H9 (cell line): Measurements from ENCODE around the gene TM9SF4. TPM values are rescaled to one million over a fixed set of nuclear protein-coding genes. Genes with fewer than 3 reads are reported as not detected.

Experiments used
- DNase-seq: peaks from one replicate; pipeline ENCODE4 v3.0.0-alpha.2; 2017
- H2AFZ ChIP-seq: one replicate; pipeline ENCODE4 v1.6.1; 2013; ENCODE audit warnings: mild to moderate bottlenecking, low read length, control low read depth, moderate library complexity
- H2AK5ac ChIP-seq: 2 replicates; pipeline ENCODE4 v1.6.1; 2013; ENCODE audit warnings: low read length, control low read depth, mixed read lengths; ENCODE audit not compliant: insufficient read length
- H2BK120ac ChIP-seq: one replicate; pipeline ENCODE4 v1.6.1; 2013; ENCODE audit warnings: low read depth, mild to moderate bottlenecking, low read length, control low read depth, inconsistent platforms; ENCODE audit not compliant: poor library complexity, severe bottlenecking
- H2BK12ac ChIP-seq: 2 replicates; pipeline ENCODE4 v1.6.1; 2013; ENCODE audit warnings: low read length, control low read depth, mixed read lengths, low read depth; ENCODE audit not compliant: insufficient read length
- H2BK15ac ChIP-seq: 2 replicates; pipeline ENCODE4 v1.6.1; 2013; ENCODE audit warnings: low read depth, low read length, control low read depth
- H2BK20ac ChIP-seq: one replicate; pipeline ENCODE4 v1.6.1; 2013; ENCODE audit warnings: low read depth, mild to moderate bottlenecking, low read length, control low read depth, inconsistent platforms; ENCODE audit not compliant: poor library complexity, severe bottlenecking
- H2BK5ac ChIP-seq: 2 replicates; pipeline ENCODE4 v1.6.1; 2013; ENCODE audit warnings: low read length, control low read depth, mixed read lengths; ENCODE audit not compliant: insufficient read length
- H3K14ac ChIP-seq: 2 replicates; pipeline ENCODE4 v1.6.1; 2013; ENCODE audit warnings: low read length, control low read depth; ENCODE audit not compliant: insufficient read depth
- H3K18ac ChIP-seq: 2 replicates; pipeline ENCODE4 v1.6.1; 2013; ENCODE audit warnings: low read depth, mild to moderate bottlenecking, mixed read lengths, low read length, control low read depth; ENCODE audit not compliant: insufficient read length
- H3K23ac ChIP-seq: 2 replicates; pipeline ENCODE4 v1.6.1; 2013; ENCODE audit warnings: low read length, control low read depth, mixed read lengths, low read depth; ENCODE audit not compliant: insufficient read length
- H3K23me2 ChIP-seq: 2 replicates; pipeline ENCODE4 v1.6.1; 2013; ENCODE audit warnings: low read depth, mild to moderate bottlenecking, mixed read lengths, low read length, control low read depth; ENCODE audit not compliant: insufficient read length, poor library complexity, severe bottlenecking
- H3K27ac ChIP-seq: 2 replicates; pipeline ENCODE4 v1.5.1; 2013; ENCODE audit warnings: low read length, control low read depth, mixed read lengths, low read depth; ENCODE audit not compliant: insufficient read length
- H3K27me3 ChIP-seq: 2 replicates; pipeline ENCODE4 v1.6.1; 2013; ENCODE audit warnings: low read length, control low read depth, inconsistent platforms; ENCODE audit not compliant: insufficient read depth
- H3K4ac ChIP-seq: 2 replicates; pipeline ENCODE4 v1.6.1; 2013; ENCODE audit warnings: low read depth, mild to moderate bottlenecking, control low read depth, inconsistent platforms, low read length, moderate library complexity
- H3K4me1 ChIP-seq: 2 replicates; pipeline ENCODE4 v1.6.1; 2013; ENCODE audit warnings: low read length, control low read depth, inconsistent platforms; ENCODE audit not compliant: insufficient read depth
- H3K4me2 ChIP-seq: 2 replicates; pipeline ENCODE4 v1.6.1; 2013; ENCODE audit warnings: low read length, control low read depth, mixed read lengths; ENCODE audit not compliant: insufficient read length, insufficient read depth
- H3K56ac ChIP-seq: 2 replicates; pipeline ENCODE4 v1.6.1; 2013; ENCODE audit warnings: low read depth, mild to moderate bottlenecking, mixed read lengths, low read length, control low read depth; ENCODE audit not compliant: insufficient read length
- H3K79me1 ChIP-seq: 2 replicates; pipeline ENCODE4 v1.6.1; 2013; ENCODE audit warnings: low read depth, mild to moderate bottlenecking, moderate library complexity, low read length, control low read depth, inconsistent platforms; ENCODE audit not compliant: insufficient read depth, poor library complexity, severe bottlenecking
- H3K79me2 ChIP-seq: 2 replicates; pipeline ENCODE4 v1.6.1; 2013; ENCODE audit warnings: low read length, control low read depth, inconsistent platforms; ENCODE audit not compliant: insufficient read depth
- H3K9ac ChIP-seq: 2 replicates; pipeline ENCODE4 v1.6.1; 2013; ENCODE audit warnings: low read length, control low read depth, mixed read lengths; ENCODE audit not compliant: insufficient read length; ENCODE audit errors: extremely low read depth
- H3K9me3 ChIP-seq: one replicate; pipeline ENCODE4 v1.6.1; 2013; ENCODE audit warnings: low read depth, low read length, inconsistent platforms; ENCODE audit not compliant: control insufficient read depth
- H3T11ph ChIP-seq: one replicate; pipeline ENCODE4 v1.6.1; 2013; ENCODE audit warnings: mild to moderate bottlenecking, low read length, control low read depth, inconsistent platforms
- H4K20me1 ChIP-seq: one replicate; pipeline ENCODE4 v1.6.1; 2013; ENCODE audit not compliant: control insufficient read depth, insufficient read length, insufficient read depth
- H4K5ac ChIP-seq: 2 replicates; pipeline ENCODE4 v1.6.1; 2013; ENCODE audit warnings: low read depth, mild to moderate bottlenecking, mixed read lengths, low read length, control low read depth; ENCODE audit not compliant: insufficient read length
- H4K8ac ChIP-seq: replicated peaks from 2 replicates; pipeline ENCODE4 v1.6.1; 2013; ENCODE audit warnings: low read length, control low read depth, mixed read lengths, low read depth; ENCODE audit not compliant: insufficient read length
- H4K91ac ChIP-seq: 2 replicates; pipeline ENCODE4 v1.6.1; 2013; ENCODE audit warnings: low read depth, mild to moderate bottlenecking, moderate library complexity, mixed read lengths, low read length, control low read depth; ENCODE audit not compliant: insufficient read length
- H3K27ac Mint-ChIP-seq, 3 experiments: 2 replicates in 2 of 3; 3 replicates in 1 of 3; pipeline ENCODE4 v1.8.0; 2020 to 2021; ENCODE audit warnings: mixed read lengths in 3 of 3, mild to moderate bottlenecking in 1 of 3, moderate library complexity in 1 of 3
- H3K27me3 Mint-ChIP-seq: 2 replicates; pipeline ENCODE4 v1.8.0; 2021; ENCODE audit warnings: low read depth, mild to moderate bottlenecking, moderate library complexity, mixed read lengths
- H3K36me3 Mint-ChIP-seq, 3 experiments: 2 replicates in 2 of 3; 3 replicates in 1 of 3; pipeline ENCODE4 v1.8.0; 2020 to 2021; ENCODE audit warnings: low read depth in 3 of 3, mixed read lengths in 3 of 3; ENCODE audit not compliant: insufficient read depth in 1 of 3
- H3K4me1 Mint-ChIP-seq, 2 experiments: 2 replicates each; pipeline ENCODE4 v1.8.0; 2020; ENCODE audit warnings: mixed read lengths in 2 of 2
- H3K4me3 Mint-ChIP-seq, 2 experiments: 2 replicates in 1 of 2; 3 replicates in 1 of 2; pipeline ENCODE4 v1.8.0; 2020 to 2021; ENCODE audit warnings: mild to moderate bottlenecking in 2 of 2, mixed read lengths in 2 of 2, moderate library complexity in 1 of 2
- H3K9me3 Mint-ChIP-seq, 2 experiments: 2 replicates in 1 of 2; 3 replicates in 1 of 2; pipeline ENCODE4 v1.8.0; 2020; ENCODE audit warnings: mild to moderate bottlenecking in 2 of 2, mixed read lengths in 2 of 2, moderate library complexity in 1 of 2
- CTCF ChIP-seq: fragments of 200-600 bp; sonication (generic); conservative IDR thresholded peaks from 3 replicates; pipeline ENCODE4 v1.8.0; 2021; ENCODE audit warnings: antibody characterized with exemption, mild to moderate bottlenecking
- WGBS: extraction: QIAGEN DNeasy Blood & Tissue Kit; methylation state at CpG from one replicate; pipeline ENCODE4 v1.1.7; 2013; ENCODE audit warnings: missing lambda C conversion rate, low lambda C conversion rate, mixed read lengths; ENCODE audit not compliant: insufficient read length; ENCODE audit errors: extremely low coverage; 5-methylcytosine and 5-hydroxymethylcytosine counted together
- total RNA-seq: library from RNA; stranded (reverse); gene quantifications from 2 replicates; pipeline ENCODE4 v1.2.1, GENCODE V29; 2021

Gene TM9SF4
- total RNA-seq, 1 experiment from 2014 or later, result 62.3 TPM

DNA sequence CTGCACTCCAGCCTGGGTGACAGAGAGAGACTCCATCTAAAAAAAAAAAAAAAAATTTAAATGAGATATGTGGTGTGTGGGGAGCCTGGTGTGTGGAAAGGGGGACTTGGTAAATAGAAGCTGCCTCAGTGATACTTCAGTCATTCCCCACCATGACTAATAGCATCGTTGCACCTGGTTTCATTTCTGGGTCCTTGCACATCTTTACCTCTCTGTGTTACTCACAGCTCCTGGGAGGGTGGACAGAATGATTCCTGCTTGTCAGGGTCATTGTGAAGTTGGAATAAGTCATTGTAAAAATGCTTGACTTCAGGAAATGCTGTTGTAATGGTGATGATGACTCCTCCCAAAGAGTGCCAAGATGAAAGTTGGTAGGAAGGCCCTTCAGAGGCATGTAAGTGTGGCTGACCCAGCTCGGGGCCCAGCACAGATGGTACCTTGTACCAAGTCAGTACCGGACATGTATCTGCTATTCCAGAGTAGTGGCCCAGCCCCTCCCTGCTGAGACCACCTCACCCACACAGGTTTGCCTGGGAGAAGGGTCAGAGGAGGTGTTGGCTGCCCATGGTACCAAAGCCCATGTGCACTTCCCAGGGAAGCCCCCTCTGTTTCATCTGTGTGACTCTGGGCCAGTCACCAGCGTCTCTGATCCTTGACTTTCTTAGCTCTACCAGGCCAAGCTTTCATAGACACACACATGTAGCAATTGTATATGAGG lies 49.6 kb downstream of the TM9SF4 start:
- H3K56ac ChIP-seq, result no peak overlapping the region
- H4K8ac ChIP-seq, result no peak overlapping the region
- H2BK5ac ChIP-seq, result no peak overlapping the region
- H3K4me3 Mint-ChIP-seq, result no peak overlapping the region
- no peaks in the 10 kb centered on the region for H3K27me3 ChIP-seq
- WGBS, result no CpG with 5 or more reads among the region's 4 CpGs
- peaks cover 29 to 78% (median 64%) of the 10 kb centered on the region in 3 experiments; a peak in 6 of 7 replicates for H3K36me3 Mint-ChIP-seq
- H2BK120ac ChIP-seq, result no peak overlapping the region
- H4K5ac ChIP-seq, result no peak overlapping the region
- no peak overlapping the region for H3K14ac ChIP-seq
- no peak overlapping the region for H3K27ac ChIP-seq
- H3K4me1 Mint-ChIP-seq, result peaks cover 2 to 7% of the 10 kb centered on the region in 2 experiments; a peak in 3 of 4 replicates
- H4K20me1 ChIP-seq, result no peaks in the 10 kb centered on the region
- no peak overlapping the region for H2BK15ac ChIP-seq
- no peak overlapping the region for H3K9ac ChIP-seq
- H3K27ac Mint-ChIP-seq, result no peak overlapping the region
- no peaks in the 10 kb centered on the region for H3K27me3 Mint-ChIP-seq
- no peak for TF ChIP-seq CTCF
- no peaks in the 10 kb centered on the region for H3K23me2 ChIP-seq
- H2AK5ac ChIP-seq, result no peak overlapping the region
- H3K4ac ChIP-seq, result no peak overlapping the region
- no peak overlapping the region for H3K18ac ChIP-seq
- H3T11ph ChIP-seq, result no peak overlapping the region
- H3K9me3 ChIP-seq, result no peaks in the 10 kb centered on the region
- no peak overlapping the region for H2BK20ac ChIP-seq
- no peak overlapping the region for H2AFZ ChIP-seq
- H2BK12ac ChIP-seq, result no peak overlapping the region
- H4K91ac ChIP-seq, result no peak overlapping the region
- H3K9me3 Mint-ChIP-seq, result no peaks in the 10 kb centered on the region
- no peak for DNase-seq
- H3K23ac ChIP-seq, result no peak overlapping the region
- H3K79me2 ChIP-seq, result no peaks in the 10 kb centered on the region
- H3K79me1 ChIP-seq, result no peaks in the 10 kb centered on the region
- H3K4me1 ChIP-seq, result no peaks in the 10 kb centered on the region
- H3K4me2 ChIP-seq, result no peak overlapping the region
